GM12801 (cell line): Measurements from ENCODE around the gene CARD11.

Experiments used
- TF ChIP-seq, protein P1 (sequence below): IDR thresholded peaks from one replicate; pipeline ENCODE4 v1.5.1; 2011; ENCODE audit warnings: control low read depth; ENCODE audit not compliant: insufficient read length; ENCODE audit errors: extremely low read depth

Gene CARD11

DNA sequence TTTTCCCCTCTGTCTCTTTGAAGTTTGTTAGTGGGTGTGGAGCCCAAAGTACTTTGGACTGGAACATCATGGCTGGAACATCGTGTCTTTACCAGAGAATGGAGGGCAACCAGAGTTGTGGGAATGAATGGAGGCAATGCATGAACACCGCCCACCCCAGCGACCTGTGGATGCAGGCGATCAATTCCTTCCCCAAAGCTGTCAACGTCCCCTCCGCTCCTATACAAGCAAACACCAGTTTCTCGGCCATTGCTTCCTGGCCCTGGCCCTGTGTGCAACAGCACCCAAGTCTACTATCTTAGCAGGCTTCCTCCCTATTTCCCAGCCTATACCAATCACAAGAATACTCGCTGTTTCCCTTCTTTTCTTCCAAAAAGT, 62.6 kb downstream of the CARD11 start:
- TF ChIP-seq, protein P1, sequence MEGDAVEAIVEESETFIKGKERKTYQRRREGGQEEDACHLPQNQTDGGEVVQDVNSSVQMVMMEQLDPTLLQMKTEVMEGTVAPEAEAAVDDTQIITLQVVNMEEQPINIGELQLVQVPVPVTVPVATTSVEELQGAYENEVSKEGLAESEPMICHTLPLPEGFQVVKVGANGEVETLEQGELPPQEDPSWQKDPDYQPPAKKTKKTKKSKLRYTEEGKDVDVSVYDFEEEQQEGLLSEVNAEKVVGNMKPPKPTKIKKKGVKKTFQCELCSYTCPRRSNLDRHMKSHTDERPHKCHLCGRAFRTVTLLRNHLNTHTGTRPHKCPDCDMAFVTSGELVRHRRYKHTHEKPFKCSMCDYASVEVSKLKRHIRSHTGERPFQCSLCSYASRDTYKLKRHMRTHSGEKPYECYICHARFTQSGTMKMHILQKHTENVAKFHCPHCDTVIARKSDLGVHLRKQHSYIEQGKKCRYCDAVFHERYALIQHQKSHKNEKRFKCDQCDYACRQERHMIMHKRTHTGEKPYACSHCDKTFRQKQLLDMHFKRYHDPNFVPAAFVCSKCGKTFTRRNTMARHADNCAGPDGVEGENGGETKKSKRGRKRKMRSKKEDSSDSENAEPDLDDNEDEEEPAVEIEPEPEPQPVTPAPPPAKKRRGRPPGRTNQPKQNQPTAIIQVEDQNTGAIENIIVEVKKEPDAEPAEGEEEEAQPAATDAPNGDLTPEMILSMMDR = no peak

- TF ChIP-seq, protein P1 = no peak
Measured at GRCh38 chr7:2980401-2981102, 63.1 kb downstream of the CARD11 start.

GRCh38 chr7:2979951-2980350, 63.7 kb downstream of the CARD11 start:
- TF ChIP-seq, protein P1 = no peak

GRCh38 chr7:2979201-2979631, 64.5 kb downstream of the CARD11 start:
- TF ChIP-seq, protein P1 = no peak

- TF ChIP-seq, protein P1 = no peak
Measured at GRCh38 chr7:2978408-2978807, 65.3 kb downstream of the CARD11 start.

DNA sequence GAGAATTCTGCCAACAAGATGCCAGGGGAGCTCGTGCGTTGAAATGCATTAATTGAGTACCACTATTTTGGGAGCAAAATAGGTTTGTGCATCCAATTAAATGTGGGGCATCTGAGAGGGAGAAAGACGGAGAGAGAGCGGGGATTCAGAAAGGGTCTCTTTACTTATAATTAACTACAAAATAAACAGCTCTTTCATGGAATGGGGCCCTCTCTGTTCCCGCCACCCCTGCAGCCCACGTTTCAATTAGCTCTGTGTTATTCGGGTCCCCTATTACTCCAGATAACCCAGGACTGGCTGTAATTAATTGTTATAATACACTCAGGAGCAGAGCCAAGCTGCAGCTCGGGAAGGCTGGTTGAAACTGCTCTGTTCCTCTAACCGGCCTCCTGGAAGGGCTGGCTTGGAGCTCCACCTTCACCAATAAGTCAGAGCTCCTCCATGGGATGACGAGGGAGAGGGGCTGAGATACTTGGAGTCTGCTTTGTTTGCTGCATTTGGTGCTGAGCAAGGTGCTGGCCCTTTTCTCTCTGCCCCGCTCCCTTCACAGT, 67.8 kb downstream of the CARD11 start:
- TF ChIP-seq, protein P1 = no peak

- TF ChIP-seq, protein P1 = no peak
Measured at GRCh38 chr7:2974093-2974819, 69.4 kb downstream of the CARD11 start.
